ENCODE data around the gene EIF3D.
"Not testable (repeated sequence)": the region's sequence is repeated elsewhere in the genome, so short reads cannot be mapped to it uniquely, and the experiment has no call there.

The EIF3D gene

DNA sequence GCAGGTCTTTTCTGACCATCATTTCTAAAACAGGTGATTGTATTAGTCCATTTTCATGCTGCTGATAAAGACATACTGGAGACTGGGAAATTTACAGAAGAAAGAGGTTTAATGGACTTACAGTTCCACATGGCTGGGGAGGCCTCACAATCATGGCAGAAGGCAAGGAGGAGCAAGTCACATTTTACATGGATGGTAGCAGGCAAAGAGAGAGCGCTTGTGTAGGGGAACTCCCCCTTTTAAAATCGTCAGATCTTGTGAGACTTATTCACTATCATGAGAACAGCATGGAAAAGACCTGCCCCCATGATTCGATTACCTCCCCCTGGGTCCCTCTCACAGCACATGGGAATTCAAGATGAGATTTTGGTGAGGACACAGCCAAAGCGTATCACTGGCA lies 4.4 kb upstream of the EIF3D start:
- H3K9me3 Mint-ChIP-seq, H3K4me3 Mint-ChIP-seq, H3K27ac Mint-ChIP-seq, H3K27me3 Mint-ChIP-seq, H3K4me1 Mint-ChIP-seq, H3K36me3 Mint-ChIP-seq, ATAC-seq: not testable (repeated sequence)

DNA sequence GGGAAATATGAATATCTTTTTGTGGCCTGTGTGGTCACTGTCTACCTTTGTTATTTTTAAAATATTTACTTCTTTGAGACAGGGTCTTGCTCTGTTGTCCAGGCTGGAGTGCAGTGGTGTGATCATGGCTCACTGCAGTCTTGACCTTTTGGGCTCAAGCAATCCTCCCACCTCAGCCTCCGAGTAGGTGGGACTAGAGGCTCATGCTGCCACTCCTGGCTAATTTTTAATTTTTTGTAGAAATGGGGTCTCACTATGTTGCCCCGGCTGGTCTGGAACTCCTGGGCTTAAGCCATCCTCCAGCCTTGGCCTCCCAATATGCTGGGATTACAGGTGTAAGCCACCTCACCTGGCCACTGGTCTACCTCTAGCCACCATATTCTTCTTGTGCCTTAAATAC lies 3.5 kb upstream of the EIF3D start:
- Mint-ChIP-seq H3K4me3 (no peak overlapping the region), H3K27ac (no peak overlapping the region), H3K4me1 (peaks cover 7% of the 10 kb centered on the region), H3K27me3 (no peaks in the 10 kb centered on the region), H3K36me3 (peaks cover 3% of the 10 kb centered on the region), H3K9me3 (no peaks in the 10 kb centered on the region)
- no peak for ATAC-seq

DNA sequence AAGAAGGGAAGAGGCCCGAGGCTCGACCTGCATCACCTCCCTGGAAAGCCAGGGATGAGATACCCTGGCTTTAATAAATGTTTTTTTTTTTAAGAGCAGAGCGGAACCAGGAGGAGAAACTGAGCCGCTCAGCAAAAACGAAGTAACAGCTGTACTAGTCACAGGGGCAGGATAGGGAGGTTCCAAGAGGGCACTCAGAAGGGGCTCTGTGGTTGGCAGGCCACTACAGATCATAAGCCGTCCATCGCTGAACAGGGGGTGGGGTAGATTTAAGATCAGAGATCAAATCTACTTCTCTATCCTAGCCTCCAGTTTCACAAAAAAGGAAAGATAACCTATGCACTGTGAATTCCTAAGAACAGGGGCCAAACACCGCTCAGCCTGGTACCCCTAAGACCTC lies 625 bp downstream of the EIF3D start:
- peaks cover 20% of the 10 kb centered on the region for H3K4me1 Mint-ChIP-seq
- H3K9me3 Mint-ChIP-seq, result no peaks in the 10 kb centered on the region
- ATAC-seq, result no peak
- H3K36me3 Mint-ChIP-seq, result peaks cover 41% of the 10 kb centered on the region
- H3K27me3 Mint-ChIP-seq, result no peaks in the 10 kb centered on the region
- peak overlapping the region; percentile 89 for H3K27ac Mint-ChIP-seq
- H3K4me3 Mint-ChIP-seq, result peak overlapping the region; percentile 92

GRCh38 chr22:36522662-36523061 lies 6.3 kb downstream of the EIF3D start:
- Mint-ChIP-seq H3K4me3 (no peak overlapping the region), H3K27ac (no peak overlapping the region), H3K36me3 (peaks cover 93% of the 10 kb centered on the region), H3K4me1 (peaks cover 25% of the 10 kb centered on the region), H3K9me3 (no peaks in the 10 kb centered on the region), H3K27me3 (no peaks in the 10 kb centered on the region)
- ATAC-seq, result peak; percentile 48

GRCh38 chr22:36520423-36520822 lies 8.5 kb downstream of the EIF3D start:
- peaks cover 10% of the 10 kb centered on the region for H3K4me1 Mint-ChIP-seq
- H3K27ac Mint-ChIP-seq, result peak overlapping the region; percentile 42
- no peaks in the 10 kb centered on the region for H3K27me3 Mint-ChIP-seq
- no peak overlapping the region for H3K4me3 Mint-ChIP-seq
- H3K36me3 Mint-ChIP-seq, result peaks cover 91% of the 10 kb centered on the region
- no peaks in the 10 kb centered on the region for H3K9me3 Mint-ChIP-seq
- ATAC-seq, result no peak

- not testable (repeated sequence) for H3K27me3 Mint-ChIP-seq, H3K4me3 Mint-ChIP-seq, ATAC-seq, H3K9me3 Mint-ChIP-seq
- Mint-ChIP-seq H3K4me1 (peaks cover 10% of the 10 kb centered on the region), H3K36me3 (peaks cover 92% of the 10 kb centered on the region), H3K27ac (peak overlapping the region; percentile 42)
Observed at GRCh38 chr22:36519906-36520305, 9.1 kb downstream of the EIF3D start.

DNA sequence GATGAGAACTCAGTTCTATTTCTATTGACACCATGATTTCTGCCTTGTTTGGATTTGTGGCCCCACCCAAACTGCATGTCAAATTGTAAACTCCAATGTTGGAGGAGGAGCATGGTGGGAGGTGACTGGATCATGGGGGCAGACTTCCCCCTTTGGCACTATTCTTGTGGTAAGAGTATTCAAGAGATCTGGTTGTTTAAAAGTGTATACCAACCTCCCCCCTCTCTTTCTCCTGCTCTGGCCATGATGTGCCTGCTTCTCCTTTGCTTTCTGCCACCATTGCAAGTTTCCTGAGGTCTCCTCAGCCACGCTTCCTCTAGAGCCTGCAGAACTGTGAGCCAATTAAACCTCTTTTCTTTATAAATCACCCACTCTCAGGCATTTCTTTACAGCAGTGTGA lies 14.2 kb downstream of the EIF3D start:
- ATAC-seq, result no peak
- H3K4me3 Mint-ChIP-seq, result no peak overlapping the region
- no peaks in the 10 kb centered on the region for H3K9me3 Mint-ChIP-seq
- H3K27ac Mint-ChIP-seq, result no peak overlapping the region
- H3K36me3 Mint-ChIP-seq, result peaks cover 85% of the 10 kb centered on the region
- H3K27me3 Mint-ChIP-seq, result no peaks in the 10 kb centered on the region
- H3K4me1 Mint-ChIP-seq, result peaks cover 8% of the 10 kb centered on the region

DNA sequence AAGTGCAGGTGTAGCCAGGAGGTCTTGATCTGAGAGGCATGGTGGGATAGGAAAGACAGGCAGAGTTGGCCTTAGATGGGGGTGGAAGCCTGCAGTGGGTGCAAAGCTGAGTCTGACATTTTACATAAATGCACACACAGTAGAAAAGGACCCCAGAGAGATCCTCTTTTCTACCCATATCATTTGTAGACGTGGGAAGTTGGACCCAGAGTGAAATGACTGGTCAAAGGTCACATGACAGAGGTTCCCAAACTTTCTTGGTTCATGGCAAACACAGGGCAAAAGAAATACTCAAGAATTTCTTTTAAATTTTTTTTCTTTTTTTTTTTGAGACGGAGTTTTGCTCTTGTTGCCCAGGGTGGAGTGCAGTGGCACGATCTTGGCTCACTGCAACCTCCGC lies 16.0 kb downstream of the EIF3D start:
- Mint-ChIP-seq H3K36me3 (peaks cover 69% of the 10 kb centered on the region), H3K9me3 (no peaks in the 10 kb centered on the region), H3K27ac (no peak overlapping the region), H3K27me3 (no peaks in the 10 kb centered on the region), H3K4me1 (peaks cover 8% of the 10 kb centered on the region), H3K4me3 (no peak overlapping the region)
- no peak for ATAC-seq

GRCh38 chr22:36512333-36512732 lies 16.6 kb downstream of the EIF3D start:
- Mint-ChIP-seq H3K4me1 (peaks cover 12% of the 10 kb centered on the region), H3K36me3 (peaks cover 66% of the 10 kb centered on the region), H3K9me3 (no peaks in the 10 kb centered on the region), H3K27me3 (no peaks in the 10 kb centered on the region), H3K4me3 (no peak overlapping the region), H3K27ac (no peak overlapping the region)
- no peak for ATAC-seq

DNA sequence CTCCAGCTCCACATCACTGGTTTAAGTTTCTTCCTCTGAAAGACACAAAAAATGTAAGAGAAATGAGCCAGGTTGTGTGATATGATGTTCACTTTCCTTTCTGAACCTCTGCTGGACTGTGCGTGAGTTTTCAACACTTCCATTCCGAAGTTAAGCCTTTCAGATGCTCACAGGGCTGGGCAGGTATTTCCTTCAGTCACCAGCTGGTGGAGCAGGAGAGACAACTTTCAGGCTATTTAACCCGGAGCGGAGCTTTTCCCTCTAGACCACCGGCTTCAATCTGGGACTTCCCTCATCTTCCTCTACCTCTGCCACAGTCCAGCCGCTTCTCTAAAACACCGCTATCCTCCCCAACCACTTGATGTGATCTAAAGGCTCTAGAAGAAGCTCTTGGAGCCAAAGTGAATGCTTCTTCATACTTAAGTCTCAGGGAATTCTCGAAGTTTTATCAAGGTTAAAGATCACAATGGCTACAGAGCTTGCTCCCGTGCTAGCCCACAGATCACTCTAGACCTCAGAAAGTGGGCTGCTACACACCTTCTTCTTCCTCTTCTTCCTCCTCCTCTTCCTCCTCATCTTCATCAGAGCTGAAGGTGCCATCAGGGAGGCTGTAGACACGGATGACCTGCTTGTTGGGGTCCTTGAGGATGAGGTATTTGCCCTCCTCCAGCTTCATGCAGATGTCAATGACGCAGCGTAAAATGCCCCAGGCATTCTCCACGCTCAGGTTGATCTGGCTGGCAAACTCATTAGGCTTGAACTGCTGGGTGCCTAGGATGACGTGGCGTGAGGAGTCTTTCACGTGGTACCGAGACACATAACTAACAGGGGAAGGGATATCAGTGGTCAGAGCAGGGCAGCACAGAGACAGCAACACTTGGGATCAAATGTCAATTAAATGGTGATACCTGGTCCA lies 17.7 kb downstream of the EIF3D start:
- Mint-ChIP-seq H3K4me1 (peaks cover 15% of the 10 kb centered on the region), H3K4me3 (no peak overlapping the region), H3K27ac (no peak overlapping the region), H3K36me3 (peaks cover 55% of the 10 kb centered on the region), H3K27me3 (no peaks in the 10 kb centered on the region), H3K9me3 (no peaks in the 10 kb centered on the region)
- no peak for ATAC-seq

DNA sequence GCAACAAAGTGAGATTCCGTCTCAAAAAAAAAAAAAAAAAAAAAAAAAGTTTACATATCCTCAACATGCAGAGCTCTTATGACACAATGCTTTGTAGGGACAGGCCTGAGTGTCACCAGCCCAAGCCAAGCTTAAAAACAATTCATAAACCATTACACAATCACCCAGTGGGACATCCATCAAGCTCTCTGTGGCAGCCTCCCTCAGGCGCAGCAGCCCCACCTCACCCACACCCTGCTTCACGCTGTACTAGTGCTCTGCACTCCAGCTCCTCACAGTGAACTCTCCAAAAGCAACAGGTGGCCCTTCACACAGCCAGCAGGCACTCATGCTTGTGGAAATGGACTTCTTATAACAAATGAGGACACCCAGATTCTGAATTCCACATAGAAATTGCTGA lies 18.6 kb downstream of the EIF3D start:
- H3K27ac Mint-ChIP-seq, result no peak overlapping the region
- H3K9me3 Mint-ChIP-seq, result no peaks in the 10 kb centered on the region
- no peaks in the 10 kb centered on the region for H3K27me3 Mint-ChIP-seq
- H3K36me3 Mint-ChIP-seq, result peaks cover 47% of the 10 kb centered on the region
- no peak for ATAC-seq
- H3K4me1 Mint-ChIP-seq, result peaks cover 15% of the 10 kb centered on the region
- no peak overlapping the region for H3K4me3 Mint-ChIP-seq

- Mint-ChIP-seq H3K4me1 (peaks cover 15% of the 10 kb centered on the region), H3K27me3 (no peaks in the 10 kb centered on the region), H3K4me3 (peak overlapping the region; percentile 82), H3K36me3 (peaks cover 28% of the 10 kb centered on the region), H3K9me3 (no peaks in the 10 kb centered on the region), H3K27ac (no peak overlapping the region)
- ATAC-seq, result no peak
Observed at GRCh38 chr22:36507518-36508010, 21.4 kb downstream of the EIF3D start.

DNA sequence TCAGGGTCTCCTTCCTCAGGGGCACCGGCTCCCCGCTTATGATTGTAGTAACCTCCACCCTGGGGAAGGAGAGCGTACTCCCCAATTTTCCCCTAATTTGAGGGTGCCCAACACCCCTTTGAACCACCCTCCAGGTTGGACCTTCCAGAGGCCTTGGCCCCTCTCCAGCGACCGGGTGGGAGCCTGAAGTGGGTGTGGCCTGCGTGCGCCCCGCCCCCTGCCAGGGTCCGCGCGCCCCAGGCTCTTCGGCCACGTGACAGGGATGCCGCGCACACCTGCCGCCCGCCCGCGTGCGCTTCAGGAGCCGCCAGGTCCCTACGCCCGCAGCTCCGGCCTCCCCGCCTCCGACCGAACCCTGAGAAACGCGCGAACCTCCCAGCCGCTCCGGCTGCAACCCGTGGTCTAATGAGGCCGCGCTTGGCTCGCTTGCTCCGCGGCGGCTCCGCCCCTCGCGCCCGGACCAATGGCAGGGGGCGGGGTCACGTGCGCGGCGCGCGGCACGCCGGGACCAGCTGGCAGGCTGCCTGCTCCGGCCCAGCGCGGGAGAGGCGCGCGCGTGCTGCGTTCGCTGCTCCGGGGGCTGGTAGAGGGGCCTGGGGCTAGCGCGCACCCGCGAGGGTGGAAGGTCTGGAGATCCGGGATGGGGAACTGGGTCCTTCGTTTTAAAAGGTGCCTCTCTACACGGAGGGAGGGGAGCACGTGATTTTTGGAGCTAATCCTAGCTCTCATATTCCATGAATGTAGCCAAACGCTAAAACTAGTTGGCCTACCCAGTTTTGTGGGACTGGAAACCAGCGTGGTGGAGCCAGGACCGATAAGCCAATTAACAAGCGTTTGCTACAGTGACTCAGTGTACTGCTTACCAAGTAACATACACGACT lies 22.1 kb downstream of the EIF3D start, which contains the start of gene FOXRED2:
Gene FOXRED2, minus strand, starts transcription at position 404 of the 881 bp plus-strand sequence. CDS start 618 bp downstream, outside the sequence.
- H3K27ac Mint-ChIP-seq, result peak within 1 kb of the TSS; percentile 78
- peak; percentile 97 for ATAC-seq

DNA sequence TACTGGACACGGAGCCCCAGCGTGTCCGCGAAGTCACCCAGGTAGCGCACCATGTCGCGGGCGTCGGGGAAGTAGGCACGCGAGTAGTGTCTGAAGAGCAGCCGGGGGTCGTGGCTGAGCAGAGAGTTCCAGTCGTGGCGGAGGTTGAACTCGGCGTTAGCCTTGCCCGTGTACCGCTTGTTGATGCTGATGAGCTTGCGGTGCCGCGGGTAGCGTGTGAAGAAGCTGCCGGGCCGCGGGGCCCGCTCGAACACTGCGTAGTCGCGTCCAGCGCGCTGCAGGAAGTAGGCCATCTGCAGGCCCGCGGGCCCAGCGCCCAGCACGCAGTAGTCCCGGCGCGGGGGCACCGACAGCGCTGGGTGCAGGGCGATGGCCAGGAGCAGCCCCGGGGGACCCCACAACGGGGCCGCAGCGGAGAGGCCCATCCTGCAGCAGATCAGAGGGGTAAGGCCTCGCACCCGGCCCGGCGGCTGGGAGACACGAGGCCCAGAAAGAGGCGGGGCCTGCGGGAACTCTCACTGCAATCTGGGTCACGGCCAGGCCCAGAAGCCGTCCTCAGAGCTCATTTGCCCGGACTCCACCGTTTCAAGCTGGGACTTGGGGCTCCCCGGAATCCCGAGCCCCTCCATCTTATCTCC lies 22.8 kb downstream of the EIF3D start:
- Mint-ChIP-seq H3K4me1 (peaks cover 9% of the 10 kb centered on the region), H3K27ac (peak overlapping the region; percentile 78), H3K9me3 (no peaks in the 10 kb centered on the region), H3K36me3 (peaks cover 15% of the 10 kb centered on the region), H3K27me3 (no peaks in the 10 kb centered on the region), H3K4me3 (peak overlapping the region; percentile 82)
- no peak for ATAC-seq

More for the DNA sequence above, 22.1 kb downstream of the EIF3D start, which contains the start of gene FOXRED2:
- Mint-ChIP-seq H3K4me1 (peaks cover 15% of the 10 kb centered on the region), H3K36me3 (peaks cover 21% of the 10 kb centered on the region), H3K27me3 (no peaks in the 10 kb centered on the region), H3K9me3 (no peaks in the 10 kb centered on the region), H3K4me3 (peak within 1 kb of the TSS; percentile 82)
